ENCODE results near the gene STK32A.

GRCh38 chr5:147426640-147427327, 192.0 kb downstream of the STK32A start:
- TF ChIP-seq, protein P1, sequence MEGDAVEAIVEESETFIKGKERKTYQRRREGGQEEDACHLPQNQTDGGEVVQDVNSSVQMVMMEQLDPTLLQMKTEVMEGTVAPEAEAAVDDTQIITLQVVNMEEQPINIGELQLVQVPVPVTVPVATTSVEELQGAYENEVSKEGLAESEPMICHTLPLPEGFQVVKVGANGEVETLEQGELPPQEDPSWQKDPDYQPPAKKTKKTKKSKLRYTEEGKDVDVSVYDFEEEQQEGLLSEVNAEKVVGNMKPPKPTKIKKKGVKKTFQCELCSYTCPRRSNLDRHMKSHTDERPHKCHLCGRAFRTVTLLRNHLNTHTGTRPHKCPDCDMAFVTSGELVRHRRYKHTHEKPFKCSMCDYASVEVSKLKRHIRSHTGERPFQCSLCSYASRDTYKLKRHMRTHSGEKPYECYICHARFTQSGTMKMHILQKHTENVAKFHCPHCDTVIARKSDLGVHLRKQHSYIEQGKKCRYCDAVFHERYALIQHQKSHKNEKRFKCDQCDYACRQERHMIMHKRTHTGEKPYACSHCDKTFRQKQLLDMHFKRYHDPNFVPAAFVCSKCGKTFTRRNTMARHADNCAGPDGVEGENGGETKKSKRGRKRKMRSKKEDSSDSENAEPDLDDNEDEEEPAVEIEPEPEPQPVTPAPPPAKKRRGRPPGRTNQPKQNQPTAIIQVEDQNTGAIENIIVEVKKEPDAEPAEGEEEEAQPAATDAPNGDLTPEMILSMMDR (conservative IDR thresholded peaks at IDR 0.05; ENCODE audit: low read depth in 2 of 2) = no peak
- TF ChIP-seq POLR2AphosphoS5 (IDR thresholded peaks at IDR 0.05; ENCODE audit: low read depth) = no peak
